Measurements from ENCODE around the gene MED15. TPM values are rescaled to one million over a fixed set of nuclear protein-coding genes. Genes with fewer than 3 reads are reported as not detected.
A peak's percentile ranks its signal among the peaks of the same experiment; 100 is the strongest.

Gene MED15
- total RNA-seq, 1 donor from 2014 or later: 51.9 TPM

- H3K4me3 ChIP-seq (ENCODE audit: low read depth, low read length): no peak overlapping the region
- DNase-seq (ENCODE audit: low read depth): no peak
- TF ChIP-seq CTCF (conservative IDR thresholded peaks at IDR 0.05; ENCODE audit: low read depth, low read length): no peak
Measured at GRCh38 chr22:20545681-20546521, 38.5 kb downstream of the MED15 start.

- no peak for DNase-seq (ENCODE audit: low read depth)
- H3K4me3 ChIP-seq (ENCODE audit: low read depth, low read length): no peak overlapping the region
- TF ChIP-seq CTCF (conservative IDR thresholded peaks at IDR 0.05; ENCODE audit: low read depth, low read length): no peak
Measured at GRCh38 chr22:20546541-20546950, 39.1 kb downstream of the MED15 start.

DNA sequence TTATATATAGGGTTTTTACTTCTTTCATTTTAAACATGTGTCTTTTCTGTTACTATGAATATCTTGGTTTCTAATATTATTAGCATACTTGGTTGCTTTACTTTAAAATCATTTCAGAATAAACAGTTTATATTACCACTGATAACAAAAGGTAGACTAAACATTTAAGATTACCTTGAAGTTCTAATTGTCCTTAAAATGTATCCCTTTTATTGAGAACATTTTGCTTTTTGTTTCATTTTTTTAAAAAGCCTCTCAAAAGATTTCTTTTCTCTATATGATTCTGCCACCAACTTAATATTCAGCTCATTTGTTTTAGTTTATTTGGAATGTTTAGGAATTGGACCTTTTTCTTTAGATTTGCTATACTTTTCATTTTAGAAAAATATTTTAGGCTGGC is 39.6 kb downstream of the MED15 start:
- no peak for TF ChIP-seq CTCF (conservative IDR thresholded peaks at IDR 0.05; ENCODE audit: low read depth, low read length)
- H3K4me3 ChIP-seq (ENCODE audit: low read depth, low read length): no peak overlapping the region
- no peak for DNase-seq (ENCODE audit: low read depth)

DNA sequence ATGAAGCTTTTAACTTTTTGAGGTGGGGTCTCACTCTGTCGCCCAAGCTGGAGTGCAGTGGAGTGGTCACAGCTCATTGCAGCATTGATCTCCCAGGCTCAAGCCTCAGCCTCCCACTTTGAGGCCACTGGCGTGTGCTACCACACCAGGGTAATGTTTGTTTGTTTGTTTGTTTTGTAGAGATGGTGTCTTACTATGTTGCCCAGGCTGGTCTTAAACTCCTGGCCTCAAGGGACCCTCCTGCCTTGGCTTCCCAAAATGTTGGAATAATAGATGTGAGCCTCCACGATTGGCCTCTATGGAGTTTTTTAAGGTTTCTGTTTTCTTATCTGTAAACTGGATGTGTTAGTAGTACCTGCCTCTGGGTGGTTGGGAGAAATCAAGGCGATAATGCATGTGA is 41.4 kb downstream of the MED15 start:
- no peak for DNase-seq (ENCODE audit: low read depth)
- no peak overlapping the region for H3K4me3 ChIP-seq (ENCODE audit: low read depth, low read length)
- no peak for TF ChIP-seq CTCF (conservative IDR thresholded peaks at IDR 0.05; ENCODE audit: low read depth, low read length)

GRCh38 chr22:20549232-20549841 is 41.9 kb downstream of the MED15 start:
- DNase-seq (ENCODE audit: low read depth): no peak
- H3K4me3 ChIP-seq (ENCODE audit: low read depth, low read length): no peak overlapping the region
- TF ChIP-seq CTCF (conservative IDR thresholded peaks at IDR 0.05; ENCODE audit: low read depth, low read length): peak; percentile 12

- H3K4me3 ChIP-seq (ENCODE audit: low read depth, low read length): no peak overlapping the region
- DNase-seq (ENCODE audit: low read depth): no peak
- TF ChIP-seq CTCF (conservative IDR thresholded peaks at IDR 0.05; ENCODE audit: low read depth, low read length): no peak
Measured at GRCh38 chr22:20550057-20550817, 42.8 kb downstream of the MED15 start.
